Measurements from ENCODE around the gene RPTOR.
"Not testable (repeated sequence)": the region's sequence is repeated elsewhere in the genome, so short reads cannot be mapped to it uniquely, and the experiment has no call there.

DNA sequence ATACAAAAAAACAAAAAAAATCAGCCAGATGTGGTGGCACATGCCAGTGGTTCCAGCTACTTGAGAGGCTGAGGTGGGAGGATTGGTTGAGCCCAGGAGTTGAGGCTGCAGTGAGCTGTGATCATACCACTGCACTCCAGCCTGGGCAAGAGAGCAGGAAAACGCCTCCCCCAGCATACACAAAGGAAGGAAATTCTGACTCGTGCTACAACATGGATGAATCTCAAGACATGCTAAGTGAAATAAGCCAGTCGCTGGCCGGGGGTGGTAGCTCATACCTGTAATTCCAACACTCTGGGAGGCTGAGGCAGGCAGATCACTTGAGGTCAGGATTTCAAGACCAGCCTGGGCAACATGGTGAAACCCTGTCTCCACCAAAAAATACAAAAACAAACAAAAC, 37.5 kb upstream of the RPTOR start:
- TF ChIP-seq, protein P1, sequence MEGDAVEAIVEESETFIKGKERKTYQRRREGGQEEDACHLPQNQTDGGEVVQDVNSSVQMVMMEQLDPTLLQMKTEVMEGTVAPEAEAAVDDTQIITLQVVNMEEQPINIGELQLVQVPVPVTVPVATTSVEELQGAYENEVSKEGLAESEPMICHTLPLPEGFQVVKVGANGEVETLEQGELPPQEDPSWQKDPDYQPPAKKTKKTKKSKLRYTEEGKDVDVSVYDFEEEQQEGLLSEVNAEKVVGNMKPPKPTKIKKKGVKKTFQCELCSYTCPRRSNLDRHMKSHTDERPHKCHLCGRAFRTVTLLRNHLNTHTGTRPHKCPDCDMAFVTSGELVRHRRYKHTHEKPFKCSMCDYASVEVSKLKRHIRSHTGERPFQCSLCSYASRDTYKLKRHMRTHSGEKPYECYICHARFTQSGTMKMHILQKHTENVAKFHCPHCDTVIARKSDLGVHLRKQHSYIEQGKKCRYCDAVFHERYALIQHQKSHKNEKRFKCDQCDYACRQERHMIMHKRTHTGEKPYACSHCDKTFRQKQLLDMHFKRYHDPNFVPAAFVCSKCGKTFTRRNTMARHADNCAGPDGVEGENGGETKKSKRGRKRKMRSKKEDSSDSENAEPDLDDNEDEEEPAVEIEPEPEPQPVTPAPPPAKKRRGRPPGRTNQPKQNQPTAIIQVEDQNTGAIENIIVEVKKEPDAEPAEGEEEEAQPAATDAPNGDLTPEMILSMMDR (IDR thresholded peaks at IDR 0.05) = not testable (repeated sequence)
- TF ChIP-seq POLR2A (IDR thresholded peaks at IDR 0.05) = not testable (repeated sequence)
